ENCODE results near the gene TNC. TPM values are rescaled to one million over a fixed set of nuclear protein-coding genes. Genes with fewer than 3 reads are reported as not detected.

The TNC gene
- total RNA-seq, 1 donor from 2014 or later, result 64.1 TPM

GRCh38 chr9:115030006-115030405 lies 88.0 kb downstream of the TNC start:
- H3K36me3 Mint-ChIP-seq (ENCODE audit: low read depth), result peaks cover 13% of the 10 kb centered on the region
- no peaks in the 10 kb centered on the region for H3K27me3 Mint-ChIP-seq (ENCODE audit: low read depth)
- peaks cover 38% of the 10 kb centered on the region for H3K4me1 Mint-ChIP-seq (ENCODE audit: low read depth)
- no peak overlapping the region for H3K4me3 Mint-ChIP-seq (ENCODE audit: unreplicated experiment)
- no peak for TF ChIP-seq CTCF (IDR thresholded peaks at IDR 0.05)
- H3K9me3 Mint-ChIP-seq (ENCODE audit: low read depth), result no peaks in the 10 kb centered on the region
- H3K27ac Mint-ChIP-seq (ENCODE audit: unreplicated experiment), result no peak overlapping the region
- DNase-seq (ENCODE audit: low spot score), result no peak

- Mint-ChIP-seq H3K27me3 (ENCODE audit: low read depth) (no peaks in the 10 kb centered on the region), H3K4me1 (ENCODE audit: low read depth) (peaks cover 34% of the 10 kb centered on the region), H3K9me3 (ENCODE audit: low read depth) (no peaks in the 10 kb centered on the region), H3K27ac (ENCODE audit: unreplicated experiment) (no peak overlapping the region), H3K36me3 (ENCODE audit: low read depth) (peaks cover 10% of the 10 kb centered on the region), H3K4me3 (ENCODE audit: unreplicated experiment) (no peak overlapping the region)
- DNase-seq (ENCODE audit: low spot score), result no peak
- no peak for TF ChIP-seq CTCF (IDR thresholded peaks at IDR 0.05)
These were observed 92.2 kb downstream of the TNC start for GRCh38 chr9:115025721-115026120.

- Mint-ChIP-seq H3K27me3 (ENCODE audit: low read depth) (no peaks in the 10 kb centered on the region), H3K36me3 (ENCODE audit: low read depth) (peaks cover 9% of the 10 kb centered on the region), H3K4me3 (ENCODE audit: unreplicated experiment) (no peak overlapping the region), H3K9me3 (ENCODE audit: low read depth) (no peaks in the 10 kb centered on the region), H3K4me1 (ENCODE audit: low read depth) (peaks cover 34% of the 10 kb centered on the region), H3K27ac (ENCODE audit: unreplicated experiment) (no peak overlapping the region)
- DNase-seq (ENCODE audit: low spot score), result no peak
- TF ChIP-seq CTCF (IDR thresholded peaks at IDR 0.05), result no peak
These were observed 92.9 kb downstream of the TNC start for GRCh38 chr9:115024925-115025535.

GRCh38 chr9:115022760-115023434 lies 95.1 kb downstream of the TNC start:
- H3K27me3 Mint-ChIP-seq (ENCODE audit: low read depth), result no peaks in the 10 kb centered on the region
- peak overlapping the region; percentile 83 for H3K27ac Mint-ChIP-seq (ENCODE audit: unreplicated experiment)
- DNase-seq (ENCODE audit: low spot score), result no peak
- no peak for TF ChIP-seq CTCF (IDR thresholded peaks at IDR 0.05)
- H3K4me3 Mint-ChIP-seq (ENCODE audit: unreplicated experiment), result no peak overlapping the region
- H3K36me3 Mint-ChIP-seq (ENCODE audit: low read depth), result peaks cover 9% of the 10 kb centered on the region
- H3K4me1 Mint-ChIP-seq (ENCODE audit: low read depth), result peaks cover 45% of the 10 kb centered on the region
- H3K9me3 Mint-ChIP-seq (ENCODE audit: low read depth), result no peaks in the 10 kb centered on the region

- Mint-ChIP-seq H3K27me3 (ENCODE audit: low read depth) (no peaks in the 10 kb centered on the region), H3K4me1 (ENCODE audit: low read depth) (peaks cover 39% of the 10 kb centered on the region), H3K9me3 (ENCODE audit: low read depth) (no peaks in the 10 kb centered on the region), H3K36me3 (ENCODE audit: low read depth) (peaks cover 3% of the 10 kb centered on the region), H3K4me3 (ENCODE audit: unreplicated experiment) (no peak overlapping the region), H3K27ac (ENCODE audit: unreplicated experiment) (peak overlapping the region; percentile 89)
- DNase-seq (ENCODE audit: low spot score), result no peak
- TF ChIP-seq CTCF (IDR thresholded peaks at IDR 0.05), result no peak
These were observed 99.2 kb downstream of the TNC start for GRCh38 chr9:115018547-115019435.

Data from chondrocyte (in vitro differentiated cells).